Activated CD4-positive, alpha-beta T cell treated with anti-CD3 and anti-CD28 coated beads, Interleukin-2, amount 10 ng/mL, durations not matched to agents 7 days and 5 days (primary cell): ENCODE data around the gene PPP1R7. TPM values are rescaled to one million over a fixed set of nuclear protein-coding genes. Genes with fewer than 3 reads are reported as not detected.
A peak's percentile ranks its signal among the peaks of the same experiment; 100 is the strongest.

Experiments
- CTCF ChIA-PET: fragments of 350-600 bp; sonication (Branson Sonifier 250); formaldehyde crosslinking; loops from one replicate; lab custom pipeline; 2021; ENCODE audit warnings: antibody characterized with exemption; lab: Charles Lee
- POLR2A ChIA-PET: fragments of 350-600 bp; sonication (Branson Sonifier 250); formaldehyde crosslinking; loops from one replicate; lab custom pipeline; 2021; ENCODE audit warnings: antibody characterized with exemption; lab: Charles Lee
- DNase-seq: peaks from one replicate; pipeline ENCODE4 v3.0.0-alpha.2; 2020
- H3K27ac Mint-ChIP-seq: one replicate; pipeline ENCODE4 v1.8.0; 2021; ENCODE audit warnings: mild to moderate bottlenecking, moderate library complexity, mixed read lengths
- H3K27me3 Mint-ChIP-seq: one replicate; pipeline ENCODE4 v1.8.0; 2021; ENCODE audit warnings: mixed read lengths
- H3K36me3 Mint-ChIP-seq: one replicate; pipeline ENCODE4 v1.8.0; 2021; ENCODE audit warnings: low read depth, mixed read lengths
- H3K4me1 Mint-ChIP-seq: one replicate; pipeline ENCODE4 v1.8.0; 2021; ENCODE audit warnings: mixed read lengths
- H3K4me3 Mint-ChIP-seq: one replicate; pipeline ENCODE4 v1.8.0; 2021; ENCODE audit warnings: mild to moderate bottlenecking, moderate library complexity, mixed read lengths
- H3K9me3 Mint-ChIP-seq: one replicate; pipeline ENCODE4 v1.8.0; 2021; ENCODE audit warnings: mixed read lengths
- total RNA-seq, 2 experiments: library from RNA; stranded (reverse); gene quantifications; one replicate each; pipeline ENCODE4 v1.2.3, GENCODE V29; 2021

PPP1R7 gene
- total RNA-seq, 2 experiments from 2014 or later, result 89.5 to 110 TPM

- POLR2A ChIA-PET, result no interaction called here
- Mint-ChIP-seq H3K9me3 (no peaks in the 10 kb centered on the region), H3K27ac (no peak overlapping the region), H3K4me1 (no peaks in the 10 kb centered on the region), H3K27me3 (no peaks in the 10 kb centered on the region), H3K36me3 (no peaks in the 10 kb centered on the region), H3K4me3 (no peak overlapping the region)
- no peak for DNase-seq
- CTCF ChIA-PET, result interaction anchor here (0.7 to 1.1 kb wide), 2 partner anchors 19 to 77 kb away, joined by 3 read pairs; partner anchors contain the start of gene ANO7
These were observed 57.4 kb downstream of the PPP1R7 start for GRCh38 chr2:241207641-241208040.

GRCh38 chr2:241208058-241208457 is 57.8 kb downstream of the PPP1R7 start:
- no peaks in the 10 kb centered on the region for H3K27me3 Mint-ChIP-seq
- DNase-seq, result no peak
- no peaks in the 10 kb centered on the region for H3K4me1 Mint-ChIP-seq
- H3K4me3 Mint-ChIP-seq, result no peak overlapping the region
- ChIA-PET POLR2A (no interaction called here), CTCF (interaction anchor here (0.7 kb wide), 1 partner anchor 77 kb away, joined by 3 read pairs; no protein-coding TSS in a partner anchor)
- H3K27ac Mint-ChIP-seq, result no peak overlapping the region
- H3K9me3 Mint-ChIP-seq, result no peaks in the 10 kb centered on the region
- no peaks in the 10 kb centered on the region for H3K36me3 Mint-ChIP-seq

- Mint-ChIP-seq H3K27ac (no peak overlapping the region), H3K27me3 (no peaks in the 10 kb centered on the region), H3K4me3 (no peak overlapping the region), H3K9me3 (no peaks in the 10 kb centered on the region), H3K4me1 (no peaks in the 10 kb centered on the region), H3K36me3 (no peaks in the 10 kb centered on the region)
- CTCF ChIA-PET, result no interaction called here
- POLR2A ChIA-PET, result no interaction called here
- no peak for DNase-seq
These were observed 59.0 kb downstream of the PPP1R7 start for GRCh38 chr2:241209271-241209670.

GRCh38 chr2:241211276-241211675 is 61.0 kb downstream of the PPP1R7 start:
- Mint-ChIP-seq H3K27ac (no peak overlapping the region), H3K36me3 (no peaks in the 10 kb centered on the region), H3K4me1 (no peaks in the 10 kb centered on the region), H3K9me3 (no peaks in the 10 kb centered on the region), H3K27me3 (peaks cover 4% of the 10 kb centered on the region), H3K4me3 (no peak overlapping the region)
- POLR2A ChIA-PET, result no interaction called here
- no peak for DNase-seq
- CTCF ChIA-PET, result no interaction called here

- Mint-ChIP-seq H3K27ac (no peak overlapping the region), H3K9me3 (no peaks in the 10 kb centered on the region), H3K36me3 (no peaks in the 10 kb centered on the region), H3K4me1 (peaks cover 1% of the 10 kb centered on the region), H3K4me3 (no peak overlapping the region), H3K27me3 (peaks cover 15% of the 10 kb centered on the region)
- no peak for DNase-seq
- ChIA-PET POLR2A (interaction anchor here (0.6 kb wide), 1 partner anchor 114 kb away, joined by 3 read pairs; no protein-coding TSS in a partner anchor), CTCF (no interaction called here)
These were observed 62.8 kb downstream of the PPP1R7 start for GRCh38 chr2:241213041-241213440.

- POLR2A ChIA-PET, result no interaction called here
- H3K27me3 Mint-ChIP-seq, result peaks cover 17% of the 10 kb centered on the region
These were observed 63.3 kb downstream of the PPP1R7 start for GRCh38 chr2:241213567-241213966.

GRCh38 chr2:241214209-241214608 is 63.9 kb downstream of the PPP1R7 start:
- Mint-ChIP-seq H3K27me3 (peaks cover 24% of the 10 kb centered on the region), H3K4me1 (peaks cover 10% of the 10 kb centered on the region), H3K9me3 (no peaks in the 10 kb centered on the region), H3K4me3 (no peak overlapping the region), H3K27ac (no peak overlapping the region), H3K36me3 (no peaks in the 10 kb centered on the region)
- DNase-seq, result no peak
- POLR2A ChIA-PET, result no interaction called here
- CTCF ChIA-PET, result no interaction called here

More at GRCh38 chr2:241213567-241213966, 63.3 kb downstream of the PPP1R7 start:
- CTCF ChIA-PET, result no interaction called here
- no peak for DNase-seq
- no peak overlapping the region for H3K27ac Mint-ChIP-seq
- no peak overlapping the region for H3K4me3 Mint-ChIP-seq
- H3K9me3 Mint-ChIP-seq, result no peaks in the 10 kb centered on the region
- no peaks in the 10 kb centered on the region for H3K36me3 Mint-ChIP-seq
- H3K4me1 Mint-ChIP-seq, result peaks cover 4% of the 10 kb centered on the region

GRCh38 chr2:241214766-241215165 is 64.5 kb downstream of the PPP1R7 start:
- POLR2A ChIA-PET, result no interaction called here

GRCh38 chr2:241215421-241215820 is 65.2 kb downstream of the PPP1R7 start:
- no peak overlapping the region for H3K27ac Mint-ChIP-seq
- no peaks in the 10 kb centered on the region for H3K9me3 Mint-ChIP-seq
- no peak for DNase-seq
- no peaks in the 10 kb centered on the region for H3K36me3 Mint-ChIP-seq
- CTCF ChIA-PET, result no interaction called here
- POLR2A ChIA-PET, result no interaction called here
- H3K4me3 Mint-ChIP-seq, result no peak overlapping the region
- peaks cover 33% of the 10 kb centered on the region for H3K27me3 Mint-ChIP-seq
- peaks cover 12% of the 10 kb centered on the region for H3K4me1 Mint-ChIP-seq

More at GRCh38 chr2:241214766-241215165, 64.5 kb downstream of the PPP1R7 start:
- H3K27ac Mint-ChIP-seq, result no peak overlapping the region
- H3K4me3 Mint-ChIP-seq, result no peak overlapping the region
- no peaks in the 10 kb centered on the region for H3K9me3 Mint-ChIP-seq
- CTCF ChIA-PET, result no interaction called here
- no peak for DNase-seq
- peaks cover 12% of the 10 kb centered on the region for H3K4me1 Mint-ChIP-seq
- no peaks in the 10 kb centered on the region for H3K36me3 Mint-ChIP-seq
- peaks cover 28% of the 10 kb centered on the region for H3K27me3 Mint-ChIP-seq

- Mint-ChIP-seq H3K27me3 (peaks cover 33% of the 10 kb centered on the region), H3K4me3 (peak overlapping the region; percentile 44), H3K4me1 (peaks cover 12% of the 10 kb centered on the region), H3K27ac (no peak overlapping the region), H3K36me3 (no peaks in the 10 kb centered on the region), H3K9me3 (no peaks in the 10 kb centered on the region)
- POLR2A ChIA-PET, result no interaction called here
- DNase-seq, result no peak
- CTCF ChIA-PET, result interaction anchor here (1.2 kb wide), 1 partner anchor 15 kb away, joined by 6 read pairs; no protein-coding TSS in a partner anchor
These were observed 66.0 kb downstream of the PPP1R7 start for GRCh38 chr2:241216211-241216761.

- H3K27me3 Mint-ChIP-seq, result peaks cover 33% of the 10 kb centered on the region
- H3K27ac Mint-ChIP-seq, result peak overlapping the region; percentile 50
- POLR2A ChIA-PET, result no interaction called here
- H3K9me3 Mint-ChIP-seq, result no peaks in the 10 kb centered on the region
- H3K4me1 Mint-ChIP-seq, result peaks cover 12% of the 10 kb centered on the region
- no peaks in the 10 kb centered on the region for H3K36me3 Mint-ChIP-seq
- CTCF ChIA-PET, result interaction anchor here (1.2 kb wide), 1 partner anchor 14 kb away, joined by 6 read pairs; no protein-coding TSS in a partner anchor
- DNase-seq, result peak; percentile 19
- H3K4me3 Mint-ChIP-seq, result peak overlapping the region; percentile 63
These were observed 67.2 kb downstream of the PPP1R7 start for GRCh38 chr2:241217320-241218031.

GRCh38 chr2:241218131-241219029 is 68.1 kb downstream of the PPP1R7 start:
- peak overlapping the region; percentile 70 for H3K4me3 Mint-ChIP-seq
- DNase-seq, result peak; percentile 36
- H3K36me3 Mint-ChIP-seq, result no peaks in the 10 kb centered on the region
- peak overlapping the region; percentile 66 for H3K27ac Mint-ChIP-seq
- CTCF ChIA-PET, result interaction anchor here (0.7 to 1.0 kb wide), 2 partner anchors 8 to 10 kb away, joined by 3 to 5 read pairs; no protein-coding TSS in a partner anchor
- POLR2A ChIA-PET, result interaction anchor here (0.6 kb wide), 1 partner anchor 36 kb away, joined by 3 read pairs; no protein-coding TSS in a partner anchor
- no peaks in the 10 kb centered on the region for H3K9me3 Mint-ChIP-seq
- peaks cover 33% of the 10 kb centered on the region for H3K27me3 Mint-ChIP-seq
- H3K4me1 Mint-ChIP-seq, result peaks cover 12% of the 10 kb centered on the region
